Choroid plexus epithelial cell (primary cell): ENCODE measurements around the gene NBEAL2.
"Not testable (repeated sequence)": the region's sequence is repeated elsewhere in the genome, so short reads cannot be mapped to it uniquely, and the experiment has no call there.

Experiments
- DNase-seq: peaks from one replicate; pipeline ENCODE4 v3.0.0-alpha.2; 2010; ENCODE audit warnings: low read depth
- H3K4me3 ChIP-seq: 2 replicates; pipeline ENCODE4 v1.5.1; 2011; ENCODE audit warnings: low read depth, mild to moderate bottlenecking, control low read depth, low read length, moderate library complexity
- CTCF ChIP-seq: conservative IDR thresholded peaks from 2 replicates; pipeline ENCODE4 v1.5.1; 2011; ENCODE audit warnings: low read depth, mild to moderate bottlenecking, control low read depth, inconsistent platforms, low read length, moderate library complexity

Gene NBEAL2

GRCh38 chr3:47035645-47036044 lies 56.2 kb downstream of the NBEAL2 start:
- no peak for DNase-seq
- H3K4me3 ChIP-seq, result no peak overlapping the region
- no peak for TF ChIP-seq CTCF

- no peak for DNase-seq
- no peak for TF ChIP-seq CTCF
- no peak overlapping the region for H3K4me3 ChIP-seq
Measured at GRCh38 chr3:47036145-47036544, 56.7 kb downstream of the NBEAL2 start.

GRCh38 chr3:47037302-47037701 lies 57.8 kb downstream of the NBEAL2 start:
- not testable (repeated sequence) for DNase-seq, H3K4me3 ChIP-seq

GRCh38 chr3:47041114-47041513 lies 61.6 kb downstream of the NBEAL2 start:
- no peak for DNase-seq
- H3K4me3 ChIP-seq, result no peak overlapping the region
- TF ChIP-seq CTCF, result no peak

GRCh38 chr3:47042231-47042791 lies 62.8 kb downstream of the NBEAL2 start:
- TF ChIP-seq CTCF, result no peak

GRCh38 chr3:47047069-47047468 lies 67.6 kb downstream of the NBEAL2 start:
- no peak for DNase-seq
- no peak for TF ChIP-seq CTCF
- H3K4me3 ChIP-seq, result no peak overlapping the region

More at GRCh38 chr3:47042231-47042791, 62.8 kb downstream of the NBEAL2 start:
- no peak for DNase-seq
- H3K4me3 ChIP-seq, result no peak overlapping the region

- DNase-seq, result no peak
- TF ChIP-seq CTCF, result no peak
- no peak overlapping the region for H3K4me3 ChIP-seq
Measured at GRCh38 chr3:47047673-47048072, 68.2 kb downstream of the NBEAL2 start.
